ENCODE data around the gene BRS3.

GRCh38 chrX:136453771-136454170, 34.0 kb upstream of the BRS3 start:
- TF ChIP-seq CTCF (IDR thresholded peaks at IDR 0.05) (no peak), POLR2A (IDR thresholded peaks at IDR 0.05) (no peak)

All from stomach (tissue), 4 donors.